HG02763 (cell line): Measurements from ENCODE around the gene MARCHF11.

ENCODE experiments used
- ATAC-seq: cut with Tn5 transposase; IDR thresholded peaks from one replicate; pipeline ENCODE4 v1.9.1; 2021; ENCODE audit warnings: mild to moderate bottlenecking, moderate library complexity; ENCODE audit not compliant: unreplicated experiment

MARCHF11 gene

DNA sequence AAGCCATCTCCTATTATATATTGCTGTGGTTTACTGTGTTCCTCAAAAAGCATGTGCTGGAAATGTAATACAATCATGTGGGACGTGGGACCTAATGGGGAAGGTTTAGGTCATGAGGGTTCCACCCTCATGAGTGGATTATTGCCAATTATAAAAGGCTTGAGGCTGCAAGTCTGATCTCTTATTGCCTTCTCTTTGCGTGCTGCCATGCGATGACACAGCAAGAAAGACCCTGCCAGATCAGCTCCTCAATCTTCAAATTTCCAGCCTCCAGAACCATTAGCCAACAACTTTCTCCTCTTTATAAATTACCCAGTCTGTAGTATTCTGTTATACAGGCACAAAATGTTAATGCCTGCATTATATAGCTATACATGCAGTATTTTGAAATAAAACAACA is 45.4 kb downstream of the MARCHF11 start:
- ATAC-seq = no peak

DNA sequence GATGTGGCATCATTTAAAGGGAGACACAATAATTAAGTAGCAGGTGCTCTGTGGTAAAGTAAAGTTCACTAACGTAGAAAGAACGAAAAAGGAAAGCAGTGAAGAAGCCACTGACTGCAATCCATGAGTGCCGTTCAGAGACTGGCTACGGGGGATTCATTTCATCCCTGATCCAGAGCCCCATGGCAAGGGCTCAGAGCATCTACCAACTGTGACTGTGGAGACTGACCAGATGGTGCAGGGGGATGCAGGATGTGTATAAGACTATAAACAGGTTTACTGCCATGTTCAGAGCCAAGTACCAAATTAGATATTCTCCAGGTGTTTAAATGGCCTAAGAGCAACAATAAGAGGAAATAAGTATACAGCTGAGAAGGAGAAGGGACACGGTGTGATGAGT is 47.7 kb downstream of the MARCHF11 start:
- ATAC-seq = no peak

DNA sequence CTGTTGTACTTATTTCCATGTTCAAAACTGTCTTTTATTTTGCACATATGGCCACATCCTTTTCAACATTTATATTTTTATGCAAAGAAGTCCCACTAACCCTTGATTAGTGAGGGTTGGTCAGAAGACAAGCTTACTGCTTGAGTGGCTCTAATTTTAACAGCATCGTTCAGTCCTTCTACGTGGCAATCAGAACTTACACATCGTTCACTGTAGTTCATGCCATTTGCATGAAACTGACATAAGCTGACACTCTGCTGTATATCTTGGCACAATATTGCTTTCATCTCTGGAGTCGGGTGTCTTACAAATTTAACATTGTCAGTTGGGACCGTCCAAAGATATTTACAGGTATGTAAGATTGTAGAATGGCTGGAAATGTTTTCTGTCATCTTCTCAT is 50.6 kb downstream of the MARCHF11 start:
- ATAC-seq = no peak

DNA sequence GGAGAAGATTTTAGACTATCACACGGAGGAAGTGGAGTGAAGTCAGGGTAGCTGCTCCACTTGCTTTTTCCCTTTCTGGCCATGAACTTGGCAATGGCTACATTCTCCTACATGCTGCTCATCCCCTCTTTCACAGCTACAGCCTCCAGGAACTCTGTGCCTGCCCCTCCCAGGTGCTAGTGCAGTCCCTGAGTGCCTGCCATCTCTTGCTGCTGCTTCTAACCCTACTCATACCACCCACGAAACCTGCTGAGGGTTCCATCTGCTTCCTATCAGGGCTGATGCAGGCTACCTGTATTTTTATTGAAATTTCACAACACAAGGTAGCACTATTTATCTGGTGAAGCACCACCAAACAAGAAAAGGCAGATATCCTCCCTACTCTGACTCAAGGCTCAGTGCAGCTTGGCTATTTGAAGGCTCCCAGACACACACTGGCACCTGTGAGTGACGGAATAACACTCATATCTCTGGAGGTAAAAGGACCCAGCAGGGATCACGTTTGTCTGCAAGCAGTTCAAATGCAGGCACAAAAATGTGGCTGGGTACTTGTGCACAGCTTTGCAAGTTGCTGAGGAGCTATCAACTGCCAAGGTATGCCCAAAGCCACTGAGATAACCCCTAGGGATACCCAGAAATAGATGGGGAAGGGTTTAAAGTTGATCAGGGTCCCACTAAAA is 51.6 kb downstream of the MARCHF11 start:
- ATAC-seq = no peak

DNA sequence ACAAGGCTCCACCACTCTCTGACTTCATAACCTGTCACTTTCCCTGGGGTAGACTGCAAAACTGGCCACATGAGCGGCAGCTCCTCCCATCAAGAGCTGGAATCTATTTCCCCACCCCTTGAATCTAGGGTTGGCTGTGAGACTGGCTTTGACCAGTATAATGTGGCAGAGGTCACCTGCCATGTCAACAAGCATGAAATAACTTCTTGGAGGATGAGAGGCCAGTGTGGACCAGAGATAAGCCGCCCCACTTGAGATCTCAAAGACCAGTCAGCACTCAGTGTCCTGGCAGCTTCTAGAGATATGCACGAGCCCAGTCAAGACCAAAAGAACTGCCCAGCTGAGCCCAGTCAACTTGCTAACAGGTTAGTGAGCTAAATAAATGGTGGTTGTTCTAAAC is 59.0 kb downstream of the MARCHF11 start:
- no peak for ATAC-seq

DNA sequence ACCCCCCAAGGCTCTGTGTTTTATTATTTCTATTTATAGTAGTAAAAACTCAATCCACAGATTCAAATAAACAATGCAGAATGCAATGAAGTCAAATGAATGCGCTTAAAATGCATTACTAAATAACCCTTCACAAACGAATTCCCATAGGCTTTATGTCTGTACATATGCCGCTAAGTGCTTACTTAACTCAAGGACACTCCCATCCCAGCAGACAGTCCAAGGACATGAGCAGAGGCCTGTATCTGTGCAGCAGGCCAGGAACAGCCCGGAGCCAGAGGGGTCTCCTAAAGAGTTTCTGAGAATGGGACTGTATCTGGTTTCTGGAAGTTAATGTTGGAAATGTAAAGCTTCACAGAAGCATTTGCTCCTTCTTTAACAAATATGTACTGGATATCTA is 59.8 kb downstream of the MARCHF11 start:
- ATAC-seq = no peak

DNA sequence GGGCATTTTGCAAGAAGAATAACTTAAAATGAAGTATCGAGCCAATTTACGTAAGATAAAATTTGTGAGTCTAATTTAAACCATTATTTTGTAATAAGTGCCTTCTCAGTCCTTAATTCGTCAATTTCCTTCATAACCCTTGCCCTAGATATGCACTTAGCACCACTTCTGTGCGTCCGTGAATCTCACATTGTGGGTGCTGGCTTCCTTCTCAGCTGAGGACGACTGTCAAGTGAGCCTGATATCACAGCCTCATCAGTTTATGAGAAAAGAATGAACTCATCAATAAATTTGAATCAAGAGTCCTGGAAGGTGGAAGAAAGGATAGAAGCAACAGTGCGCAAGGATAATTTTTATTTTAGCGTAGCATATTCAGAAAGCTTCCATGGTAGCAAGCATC is 64.5 kb downstream of the MARCHF11 start:
- no peak for ATAC-seq

DNA sequence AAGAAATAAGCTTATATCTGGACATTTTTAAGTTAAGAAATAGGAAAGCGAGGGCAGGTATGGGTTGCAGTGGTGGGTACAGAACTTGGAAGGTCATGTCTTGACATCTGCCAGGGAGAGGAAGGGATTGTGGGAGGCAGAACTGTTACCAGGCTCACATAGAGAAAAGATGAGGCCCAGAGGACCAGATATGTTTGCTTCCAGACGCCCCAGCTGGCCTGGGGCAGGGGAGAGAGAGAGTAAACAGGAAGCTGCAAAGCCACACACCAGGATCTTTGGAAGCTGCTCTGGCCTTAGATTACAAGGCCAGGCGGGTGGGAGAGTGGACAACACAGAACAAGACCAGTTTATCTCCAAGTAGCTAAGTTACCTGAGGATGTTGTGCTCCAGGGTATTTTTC is 71.2 kb downstream of the MARCHF11 start:
- ATAC-seq = no peak

DNA sequence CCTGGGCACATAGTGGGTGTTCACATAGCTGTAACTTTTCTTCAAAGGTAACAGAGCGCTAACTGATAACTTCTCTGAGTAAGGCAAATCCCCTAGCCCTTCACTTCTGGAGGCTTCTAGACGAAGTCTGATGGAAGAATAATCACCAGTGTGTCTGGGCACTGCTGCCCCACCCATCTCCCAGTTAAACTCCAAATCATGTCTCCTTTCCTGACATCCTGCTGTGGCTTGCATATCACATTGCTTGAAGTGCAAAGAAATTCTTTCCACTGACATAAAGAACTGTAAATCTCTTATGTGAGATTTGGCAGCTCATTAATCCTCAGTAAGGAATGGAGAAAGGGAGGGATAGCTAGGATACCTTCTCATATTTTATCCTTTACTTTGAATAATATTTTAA is 74.6 kb downstream of the MARCHF11 start:
- ATAC-seq = no peak

DNA sequence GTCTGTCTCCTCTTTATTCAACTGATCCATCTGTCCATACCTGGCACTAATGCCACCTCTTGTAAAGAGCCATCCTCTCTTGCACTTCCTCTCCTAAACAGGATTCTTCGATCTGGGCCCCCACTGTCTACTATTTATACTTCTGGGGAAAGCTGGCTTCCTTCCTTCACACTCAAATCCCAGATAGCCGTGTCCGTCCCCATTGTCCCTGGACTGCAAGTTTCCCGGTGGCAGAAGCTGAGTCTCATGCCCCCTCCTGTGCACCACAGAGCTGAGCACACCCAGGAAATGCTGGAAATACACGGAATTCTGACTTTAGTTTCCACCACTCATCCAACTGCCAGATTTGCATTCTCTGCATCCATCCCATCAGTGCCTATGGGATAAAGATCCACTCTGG is 84.0 kb downstream of the MARCHF11 start:
- ATAC-seq = no peak

DNA sequence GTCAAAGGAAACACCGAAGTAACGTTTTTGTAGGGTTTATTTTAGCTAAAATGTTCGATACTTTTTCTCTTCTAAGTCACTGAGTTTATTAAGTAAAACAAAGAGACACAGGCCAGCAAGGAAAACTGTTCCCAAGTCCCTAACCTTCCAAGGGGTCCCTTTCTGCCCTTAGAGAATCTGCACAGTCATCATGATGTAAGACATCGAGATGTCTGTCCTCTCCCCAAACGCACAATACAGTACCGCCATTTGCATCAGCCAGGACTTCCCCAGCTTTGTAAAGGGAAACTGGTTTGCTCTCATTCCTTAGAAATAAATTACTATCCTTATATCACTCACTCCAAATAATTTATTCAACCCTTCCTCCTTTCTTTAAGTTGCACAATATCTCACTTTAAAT is 89.3 kb downstream of the MARCHF11 start:
- no peak for ATAC-seq

DNA sequence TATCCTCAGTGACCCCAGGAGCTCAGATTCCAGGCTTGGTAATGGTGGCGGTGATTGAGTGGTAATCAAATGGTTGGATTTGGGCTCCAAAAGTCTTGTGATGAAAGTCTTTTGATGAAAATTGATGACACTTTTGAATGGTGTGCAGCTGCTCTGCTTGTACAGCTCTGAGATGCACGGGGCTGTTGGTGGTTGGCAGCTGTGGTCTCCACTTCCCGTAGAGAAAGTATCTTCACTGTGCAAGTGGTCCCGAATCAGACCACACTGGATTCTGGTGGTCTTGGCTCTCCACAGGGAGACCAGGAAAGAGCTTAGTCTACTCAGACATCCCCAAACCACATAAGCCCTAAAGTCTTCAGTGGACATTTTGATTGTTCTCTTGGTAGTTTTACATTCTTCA is 96.6 kb downstream of the MARCHF11 start:
- no peak for ATAC-seq

DNA sequence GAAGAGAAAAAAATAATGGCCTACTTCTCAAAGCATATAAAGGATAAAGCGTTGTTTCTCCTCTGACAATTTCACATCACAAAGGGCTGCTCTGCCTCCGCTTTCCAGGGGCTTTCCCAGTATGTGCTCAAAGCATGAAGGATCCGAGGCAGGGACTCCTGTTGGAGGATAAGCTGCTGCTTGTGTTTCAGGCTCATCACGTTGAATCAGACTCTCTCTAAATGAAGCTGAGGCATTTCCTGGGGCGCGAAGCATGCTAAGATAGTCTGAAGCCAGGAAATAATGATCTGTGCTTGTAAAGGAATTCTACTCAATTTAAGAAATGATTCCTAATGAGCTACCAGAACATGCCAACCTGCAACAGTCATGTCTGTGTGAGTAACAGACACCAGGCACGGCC is 97.5 kb downstream of the MARCHF11 start:
- ATAC-seq = no peak

DNA sequence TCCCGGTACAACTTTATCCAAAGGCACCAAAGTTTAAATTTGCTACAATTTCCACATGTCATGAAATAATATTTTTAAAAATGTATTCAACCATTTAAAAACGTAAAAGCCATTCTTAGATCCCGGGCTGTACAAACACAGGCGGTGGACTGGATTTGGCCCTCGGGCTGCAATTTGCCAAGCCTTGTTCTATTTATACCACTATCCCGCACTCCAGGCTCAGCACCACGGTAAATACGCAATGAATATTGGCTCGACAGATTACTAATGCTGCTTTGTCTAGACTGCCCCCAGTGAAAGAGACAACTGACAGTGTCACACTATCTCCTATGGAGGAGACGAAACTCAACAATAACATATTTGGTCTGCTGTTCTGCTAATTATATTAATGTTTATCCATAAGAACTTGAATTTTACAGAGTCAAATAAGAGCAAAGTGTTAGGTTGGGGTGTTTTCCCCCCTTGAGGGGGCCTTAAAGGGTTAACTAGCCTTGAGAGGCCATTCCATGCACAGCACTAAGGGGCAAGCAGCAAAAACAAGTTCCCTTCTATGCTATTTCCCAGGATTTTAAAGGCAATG is 98.1 kb downstream of the MARCHF11 start:
- ATAC-seq = no peak

DNA sequence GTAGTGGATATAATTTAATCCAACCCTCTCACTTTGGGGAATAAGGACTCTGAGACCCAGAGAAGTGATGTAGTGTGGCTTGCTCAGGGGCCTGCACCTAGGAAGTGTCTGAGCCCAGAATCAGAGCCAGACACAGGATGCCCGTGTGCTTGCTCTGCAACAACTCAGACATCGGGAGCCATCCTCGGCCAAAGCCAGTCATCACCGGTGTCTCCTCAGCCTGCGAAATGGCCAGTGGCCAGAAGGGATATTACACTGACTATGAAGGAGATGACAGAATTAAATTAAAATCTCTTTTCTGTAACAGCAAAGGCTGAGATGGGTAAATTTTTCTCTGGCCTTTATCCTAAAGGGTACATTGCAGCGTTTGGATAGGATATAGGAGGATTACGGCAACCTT is 102.9 kb downstream of the MARCHF11 start:
- no peak for ATAC-seq

DNA sequence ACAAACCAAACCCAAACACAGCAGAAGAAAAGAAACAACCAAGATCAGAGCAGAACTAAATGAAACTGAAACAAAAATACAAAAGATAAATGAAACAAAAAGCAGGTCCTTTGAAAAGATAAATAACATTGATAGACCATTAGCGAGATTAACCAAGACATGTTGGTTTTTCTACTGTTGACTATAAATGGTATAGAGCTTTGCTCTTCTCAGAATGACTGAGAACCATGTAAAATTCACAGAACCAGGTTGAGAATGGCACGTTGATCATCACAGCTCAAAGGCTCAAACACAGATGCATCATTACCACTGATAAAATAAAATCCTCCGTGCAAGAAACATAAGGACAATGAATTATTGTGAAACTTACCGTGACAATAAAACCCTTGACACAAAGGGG is 105.2 kb downstream of the MARCHF11 start:
- no peak for ATAC-seq

DNA sequence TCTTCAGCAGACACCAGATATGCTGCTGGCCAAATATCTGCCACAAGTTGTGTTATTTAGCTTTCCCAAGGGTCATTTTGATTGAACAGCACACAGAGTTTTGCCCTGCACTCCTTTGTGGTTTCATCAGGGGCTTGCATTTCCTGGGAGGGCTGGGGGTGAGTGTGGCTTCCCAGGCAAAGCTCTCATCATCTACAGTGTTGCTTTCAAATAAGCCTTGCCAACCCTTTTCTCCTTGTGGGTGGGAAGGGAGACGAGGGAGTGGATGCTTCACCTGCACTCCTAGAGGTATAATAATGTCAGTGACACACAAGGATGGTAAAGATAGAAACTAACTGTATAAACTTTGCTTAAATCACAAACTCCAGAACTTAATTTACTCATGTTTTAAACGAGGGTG is 107.0 kb downstream of the MARCHF11 start:
- ATAC-seq = no peak

DNA sequence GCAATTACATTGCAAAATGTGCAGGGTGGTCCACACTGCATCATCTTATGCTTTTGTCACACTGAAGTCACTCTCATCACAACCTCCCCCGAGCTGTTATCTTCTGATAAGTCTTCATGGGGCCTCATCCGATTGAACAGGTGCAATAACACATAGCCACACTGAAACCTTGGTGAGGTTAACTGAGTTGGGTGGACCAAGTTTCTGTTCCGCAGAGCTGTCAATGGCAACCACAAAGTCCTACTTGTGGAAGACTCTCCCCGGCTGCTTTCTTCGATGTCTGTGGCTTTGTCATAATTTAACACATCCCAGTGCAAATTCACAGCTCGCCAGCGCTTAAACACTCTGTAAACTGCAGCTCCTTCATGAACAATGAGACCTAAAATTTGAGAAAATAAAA is 112.2 kb downstream of the MARCHF11 start:
- no peak for ATAC-seq

DNA sequence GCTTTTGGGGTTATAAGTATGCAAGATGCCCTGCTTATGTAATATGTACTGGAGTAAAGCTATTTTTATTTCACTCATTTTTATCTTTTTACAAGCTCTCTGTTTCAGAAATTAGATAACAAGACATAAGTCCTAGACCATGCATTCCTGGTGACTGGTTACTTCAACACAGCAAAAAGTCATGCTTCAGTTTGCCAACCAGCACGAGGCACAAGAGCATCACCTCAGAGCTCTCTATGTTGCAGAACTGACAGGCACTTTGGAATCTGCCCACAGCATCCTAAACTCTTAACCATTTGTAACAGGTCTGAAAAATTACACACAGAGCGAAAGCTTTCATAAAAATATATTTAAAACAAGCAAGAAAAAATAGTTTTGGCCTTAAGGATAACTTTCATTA is 112.8 kb downstream of the MARCHF11 start:
- ATAC-seq = no peak

DNA sequence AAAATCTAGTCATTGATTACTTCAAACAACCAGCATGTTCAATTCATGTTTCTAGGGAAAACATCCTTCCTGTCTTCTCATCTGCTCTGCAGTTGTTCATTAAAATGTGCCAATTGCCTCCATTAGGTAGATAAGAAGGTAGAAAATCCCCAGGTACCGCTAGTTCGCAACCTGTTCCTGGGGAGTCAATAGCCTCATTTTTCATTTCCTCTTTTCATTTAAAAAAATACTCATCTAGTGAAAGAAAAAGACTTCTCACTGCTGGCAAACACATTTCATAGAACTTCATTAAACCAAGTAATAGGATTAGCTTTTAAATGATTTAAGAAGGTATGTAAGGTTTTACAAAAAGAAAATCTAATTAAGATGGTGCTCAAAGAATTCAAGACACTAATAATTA is 113.3 kb downstream of the MARCHF11 start:
- ATAC-seq = no peak

DNA sequence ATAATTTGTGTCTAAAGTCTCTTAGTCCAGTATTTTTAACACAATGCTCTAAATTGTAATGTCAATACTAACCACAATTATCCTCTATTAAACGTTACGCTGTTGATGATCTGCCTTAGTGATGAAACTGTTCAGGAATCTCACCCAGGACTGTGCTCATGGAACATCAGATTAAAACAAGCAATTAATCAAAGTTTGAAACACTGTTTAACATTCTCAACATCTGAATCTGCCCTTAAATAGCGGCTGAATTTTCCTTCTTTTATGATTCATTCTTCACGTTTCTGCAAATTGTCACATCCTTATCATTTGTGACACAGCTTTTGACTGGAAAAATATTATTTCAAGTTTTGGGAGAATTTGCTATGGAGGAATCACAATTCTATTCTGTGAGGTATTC is 113.8 kb downstream of the MARCHF11 start:
- no peak for ATAC-seq

DNA sequence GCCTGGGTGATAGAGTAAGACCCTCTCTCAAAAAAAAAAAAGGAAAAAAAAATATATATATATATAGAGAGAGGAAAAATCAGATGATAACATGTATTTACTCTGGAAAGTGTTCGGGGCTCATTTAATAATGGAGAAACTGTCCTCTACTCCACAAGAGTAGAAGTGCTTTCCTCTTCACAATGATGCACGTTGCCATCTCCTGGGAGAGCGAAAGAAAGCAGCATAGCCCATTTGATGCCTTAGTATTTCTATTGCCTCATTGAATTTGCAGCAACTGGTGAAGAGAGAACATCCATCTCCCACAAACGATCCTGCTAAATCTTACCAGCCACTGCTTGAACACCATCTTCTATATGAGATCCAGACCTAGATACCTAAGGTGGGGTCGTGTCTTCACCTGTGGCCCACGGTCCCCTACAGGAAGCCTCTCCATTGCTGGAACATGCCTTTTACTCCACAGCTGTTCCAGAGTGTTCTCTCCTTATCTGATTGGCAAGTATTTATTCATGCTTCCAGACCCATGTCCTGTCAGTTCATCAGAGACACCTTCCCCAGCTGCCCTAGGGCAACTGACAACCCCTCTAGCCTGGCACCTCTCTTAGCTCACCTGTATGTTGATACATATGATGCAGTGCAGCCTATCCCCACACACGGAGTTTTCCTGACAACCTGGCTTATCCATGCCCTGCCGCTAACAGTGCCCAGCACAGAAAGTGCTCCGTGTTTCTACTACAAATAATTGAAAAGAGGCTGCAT is 115.3 kb downstream of the MARCHF11 start:
- no peak for ATAC-seq
